ENCODE results near the gene MGST1.

Gene MGST1, protein sequence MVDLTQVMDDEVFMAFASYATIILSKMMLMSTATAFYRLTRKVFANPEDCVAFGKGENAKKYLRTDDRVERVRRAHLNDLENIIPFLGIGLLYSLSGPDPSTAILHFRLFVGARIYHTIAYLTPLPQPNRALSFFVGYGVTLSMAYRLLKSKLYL

DNA sequence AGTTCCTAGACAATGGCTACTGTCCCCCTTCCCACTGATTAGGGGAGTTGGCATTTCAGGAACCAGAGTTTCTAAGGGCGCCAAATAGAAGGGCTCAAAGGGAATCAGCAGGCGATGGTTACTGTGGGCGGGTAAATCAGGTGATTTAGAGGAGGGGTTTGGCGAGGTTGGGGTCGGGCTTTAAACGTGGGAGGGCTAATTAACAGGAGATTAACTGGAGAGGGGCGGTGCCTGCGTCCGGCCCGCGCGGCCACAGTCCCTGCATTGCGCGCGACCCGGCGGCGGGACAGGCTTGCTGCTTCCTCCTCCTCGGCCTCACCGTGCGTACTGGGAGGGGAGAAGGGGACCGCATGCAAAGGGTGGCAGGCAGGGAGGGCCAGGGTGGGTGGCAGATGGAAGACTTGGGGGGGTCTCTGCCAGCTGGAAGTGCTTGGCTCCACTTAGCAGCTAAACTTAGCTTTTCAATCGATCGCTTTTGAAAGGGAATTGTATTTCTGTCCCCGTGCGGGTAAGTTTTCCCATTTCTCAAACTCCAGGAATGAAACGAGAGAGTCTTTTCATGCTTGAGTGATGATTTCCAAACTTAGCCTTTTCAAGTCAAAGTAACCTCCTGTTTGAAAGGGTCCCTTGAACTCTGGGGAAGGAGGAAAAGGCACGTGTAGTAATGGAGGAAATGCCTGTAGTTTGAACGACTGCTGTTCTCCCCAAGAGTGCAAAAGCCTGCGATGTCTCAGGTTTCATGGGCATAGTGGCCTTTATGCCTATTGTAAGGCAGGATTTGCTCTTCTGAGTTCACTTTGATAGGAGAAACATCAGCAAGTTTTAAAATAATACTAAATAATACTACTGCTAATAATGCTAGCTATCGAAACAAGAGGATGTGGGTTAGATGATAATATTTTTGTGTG, at the start of gene MGST1:
Gene MGST1, plus strand, starts transcription at position 255 of the 908 bp plus-strand sequence. CDS start 6,608 bp downstream, outside the sequence.
- in situ Hi-C loops (cut with HindIII; ENCODE audit: low sequenced_read_pairs) = no loop called here

DNA sequence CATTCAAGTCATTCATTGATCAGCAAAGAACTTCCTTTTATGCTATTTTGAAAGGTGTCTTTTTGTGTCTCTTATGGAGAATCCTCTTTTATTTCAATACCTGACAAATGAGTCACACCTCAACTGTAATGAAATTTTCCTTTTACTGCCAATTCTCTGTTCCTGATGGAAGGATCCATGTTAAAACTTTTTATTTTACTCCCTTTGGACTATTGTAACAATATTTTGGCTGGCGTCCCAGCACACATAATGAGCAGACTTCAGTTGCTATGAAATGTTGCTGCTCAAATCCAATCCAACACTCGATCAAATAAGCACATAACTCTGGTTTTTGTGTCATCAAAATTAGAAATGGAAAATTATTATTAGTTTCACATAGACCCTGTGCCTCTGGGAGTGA, 48.0 kb upstream of the MGST1 start:
- in situ Hi-C loops (cut with HindIII; ENCODE audit: low sequenced_read_pairs) = no loop called here

DNA sequence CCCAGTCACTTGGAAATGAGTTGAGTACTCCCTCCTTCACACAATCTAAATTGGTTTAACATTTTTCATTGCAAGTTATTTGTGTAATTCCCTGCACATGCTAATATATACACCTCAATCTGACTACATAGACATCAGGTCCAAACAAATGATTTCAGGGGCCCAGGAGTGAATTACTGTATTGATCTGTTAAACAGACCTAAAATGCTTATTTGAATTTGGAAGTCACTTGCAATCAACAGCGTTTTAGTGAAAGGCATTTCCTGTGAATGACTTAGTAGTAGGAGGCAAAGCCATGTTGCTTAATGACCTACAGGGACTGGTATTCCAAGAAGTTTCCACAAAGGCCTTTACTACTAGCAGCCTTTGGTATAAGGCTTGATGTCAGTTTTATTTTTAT, 47.3 kb upstream of the MGST1 start:
- in situ Hi-C loops (cut with HindIII; ENCODE audit: low sequenced_read_pairs) = no loop called here

DNA sequence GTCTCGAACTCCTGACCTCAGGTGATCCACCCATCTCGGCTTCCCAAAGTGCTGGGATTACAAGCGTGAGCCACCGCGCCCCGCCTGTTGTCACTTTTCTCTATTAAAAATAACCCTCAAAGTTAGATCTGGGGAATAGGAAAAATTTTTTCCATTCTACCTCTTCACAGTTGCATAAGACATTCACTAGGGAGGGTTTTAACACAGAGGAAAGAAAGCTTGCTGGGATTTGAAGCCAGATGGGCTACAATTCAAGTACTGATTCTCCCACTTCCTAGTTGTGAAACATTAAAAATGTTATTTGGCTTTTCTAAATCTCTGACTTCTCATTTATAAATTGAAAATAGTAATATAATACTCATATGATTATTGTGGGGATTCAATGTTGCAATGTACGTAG, 46.7 kb upstream of the MGST1 start:
- in situ Hi-C loops (cut with HindIII; ENCODE audit: low sequenced_read_pairs) = no loop called here

DNA sequence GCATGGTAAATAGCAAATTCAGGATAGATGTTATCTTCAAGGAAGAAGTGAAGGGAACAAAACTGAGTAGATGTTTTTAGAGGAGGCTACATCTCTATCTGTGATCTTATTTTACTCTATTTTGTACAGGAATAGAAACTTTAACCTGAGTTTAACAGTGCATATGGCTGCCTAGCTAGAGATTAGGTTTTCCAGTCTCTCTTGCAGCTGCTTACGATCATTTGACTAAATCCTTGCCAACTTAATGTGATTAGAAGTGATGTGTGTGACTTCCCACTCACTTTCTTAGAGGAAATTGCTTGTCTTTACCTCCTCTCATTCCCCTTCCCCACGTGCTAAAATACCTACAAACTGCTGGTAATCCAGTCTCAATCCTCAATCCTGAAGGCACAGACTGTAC, 43.5 kb upstream of the MGST1 start:
- in situ Hi-C loops (cut with HindIII; ENCODE audit: low sequenced_read_pairs) = no loop called here

DNA sequence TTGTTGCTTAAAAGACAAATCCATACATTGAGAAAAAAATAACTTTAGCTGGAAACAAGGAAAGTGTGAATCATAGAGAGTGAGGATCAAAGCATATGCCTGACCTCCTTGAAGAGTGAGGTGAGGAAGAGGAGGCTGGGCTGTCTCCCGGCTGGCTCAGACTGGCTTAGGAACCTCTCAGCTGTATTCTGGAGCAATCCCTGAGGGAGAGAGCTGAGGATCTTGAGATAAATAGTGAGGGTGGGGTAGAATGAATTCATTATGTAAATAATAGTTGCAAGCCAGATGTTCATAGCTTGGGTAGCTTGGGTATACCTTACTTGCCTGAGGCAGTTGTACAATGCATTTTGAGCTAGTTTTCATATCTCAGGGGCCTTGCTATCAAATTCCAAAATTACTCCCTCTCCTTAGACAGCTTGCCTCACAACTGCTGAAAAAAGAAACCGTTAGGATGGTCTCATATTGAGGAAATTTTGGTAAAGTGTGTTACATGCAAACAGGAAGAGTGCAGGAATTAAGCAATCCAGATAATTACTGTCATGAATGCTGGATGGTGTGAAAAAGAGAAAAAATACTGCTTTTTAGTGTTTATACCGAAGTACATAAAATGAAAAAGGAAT, 39.5 kb upstream of the MGST1 start:
- in situ Hi-C loops (cut with HindIII; ENCODE audit: low sequenced_read_pairs) = no loop called here

DNA sequence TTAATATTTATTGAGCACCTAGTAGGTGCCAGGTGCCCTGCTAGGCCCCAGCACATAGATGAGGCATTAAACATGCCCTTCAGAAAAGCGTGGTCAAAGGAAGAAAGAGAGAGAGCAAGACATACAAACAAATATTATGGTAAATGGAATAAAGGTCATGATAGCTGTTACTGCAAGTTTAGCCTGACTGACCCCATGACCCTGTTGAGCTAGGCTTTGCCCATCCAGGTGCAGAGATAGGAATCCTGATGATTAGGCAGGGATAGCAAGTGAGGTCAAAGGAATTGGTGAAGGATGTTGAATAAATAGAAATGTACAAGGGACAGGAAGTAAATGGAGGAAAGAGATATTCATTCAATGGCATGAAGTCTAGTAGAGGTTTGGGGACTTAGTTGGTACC, 36.5 kb upstream of the MGST1 start:
- in situ Hi-C loops (cut with HindIII; ENCODE audit: low sequenced_read_pairs) = no loop called here

DNA sequence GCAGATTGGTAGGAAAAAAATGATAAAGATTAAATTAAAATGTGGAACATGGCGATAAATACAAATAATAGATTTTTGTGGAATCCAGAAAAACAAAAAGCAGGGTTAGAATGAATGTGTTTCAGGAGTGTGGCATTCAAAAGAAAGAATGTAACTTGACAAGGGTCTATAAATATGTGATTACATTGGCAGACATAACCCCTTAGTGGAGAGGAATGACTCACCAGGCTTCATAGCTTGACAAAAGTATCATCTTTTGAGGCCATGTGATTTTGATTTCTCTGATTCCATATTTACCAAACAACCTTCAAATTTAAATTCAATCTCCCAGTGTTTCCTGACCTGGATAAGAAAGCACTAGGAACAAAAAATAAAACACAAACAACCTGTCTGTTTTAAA, 24.4 kb upstream of the MGST1 start:
- in situ Hi-C loops (cut with HindIII; ENCODE audit: low sequenced_read_pairs) = no loop called here

DNA sequence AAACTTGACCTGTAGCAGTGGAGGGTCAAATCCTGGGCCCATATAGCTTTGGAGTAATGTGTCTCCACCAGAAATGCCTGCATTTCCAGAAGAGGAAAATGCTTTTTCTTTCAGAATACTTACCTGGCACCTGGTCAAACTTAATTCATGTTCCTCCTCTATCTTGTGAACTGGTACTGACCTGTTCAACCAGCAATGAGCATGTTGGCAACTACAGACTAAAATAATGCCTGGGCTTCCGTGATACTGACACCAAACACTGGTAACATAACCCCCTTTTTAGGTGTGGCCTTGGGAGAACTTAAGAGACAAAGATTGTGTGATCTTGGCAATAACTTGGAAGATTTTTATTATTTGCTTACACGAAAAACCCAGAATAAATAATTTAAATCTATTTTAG, 23.8 kb upstream of the MGST1 start:
- in situ Hi-C loops (cut with HindIII; ENCODE audit: low sequenced_read_pairs) = no loop called here

DNA sequence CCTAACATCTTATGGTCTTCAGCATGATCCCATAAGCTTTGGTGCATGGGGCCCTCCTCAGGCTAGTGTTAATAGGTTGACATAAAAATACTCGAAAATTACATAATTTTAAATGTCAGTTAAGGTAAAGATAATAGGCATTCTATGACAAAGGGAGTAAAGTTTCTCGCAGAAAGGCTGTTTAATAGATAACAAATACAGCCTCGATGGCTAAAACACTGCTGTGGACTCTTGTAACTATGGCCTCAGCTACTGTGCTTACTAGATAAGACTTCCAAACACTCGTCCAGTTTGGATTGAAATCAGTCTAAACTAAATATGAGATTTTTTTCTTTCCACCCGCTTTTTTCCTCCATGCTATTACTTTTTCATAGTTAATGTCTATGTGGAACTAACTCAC, 23.2 kb upstream of the MGST1 start:
- in situ Hi-C loops (cut with HindIII; ENCODE audit: low sequenced_read_pairs) = no loop called here

DNA sequence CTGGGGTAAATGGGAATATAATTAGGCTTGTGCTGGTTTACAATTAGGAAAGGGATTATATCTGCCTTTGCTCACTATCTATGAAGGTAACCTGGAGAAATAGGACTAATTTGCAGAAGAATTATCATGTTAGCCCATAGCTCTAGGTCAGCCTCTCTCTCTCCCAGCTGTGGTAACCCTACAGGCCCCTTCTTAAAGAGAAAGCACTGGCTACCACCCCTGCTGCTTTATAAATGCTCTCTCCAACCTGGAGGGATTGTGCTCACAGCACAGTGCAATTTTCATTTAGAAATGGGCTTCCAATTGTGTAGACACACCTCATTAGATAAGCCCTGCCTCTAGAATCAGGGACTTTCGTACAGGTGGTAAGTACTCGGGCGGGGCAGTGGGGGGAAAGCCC, 22.7 kb upstream of the MGST1 start:
- in situ Hi-C loops (cut with HindIII; ENCODE audit: low sequenced_read_pairs) = no loop called here

DNA sequence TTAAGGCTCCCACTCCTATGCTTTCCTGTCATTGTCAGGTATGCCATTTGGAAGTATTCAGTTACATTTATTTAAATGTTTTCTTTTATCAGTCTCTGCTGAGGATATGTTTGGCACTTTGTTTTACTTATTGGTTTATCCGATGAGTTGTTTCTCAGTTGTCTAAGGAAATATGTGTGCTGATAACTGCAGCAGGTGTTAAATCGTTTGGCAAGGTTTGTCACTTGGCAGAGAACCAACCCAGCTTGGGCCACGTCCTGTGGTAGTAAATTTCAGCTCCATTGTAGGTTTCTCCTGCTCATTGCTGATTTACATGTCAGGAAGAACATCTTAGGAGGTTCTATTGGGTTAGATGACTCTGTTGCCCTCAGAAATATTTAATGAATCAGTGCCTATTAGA, 22.0 kb upstream of the MGST1 start:
- in situ Hi-C loops (cut with HindIII; ENCODE audit: low sequenced_read_pairs) = no loop called here

DNA sequence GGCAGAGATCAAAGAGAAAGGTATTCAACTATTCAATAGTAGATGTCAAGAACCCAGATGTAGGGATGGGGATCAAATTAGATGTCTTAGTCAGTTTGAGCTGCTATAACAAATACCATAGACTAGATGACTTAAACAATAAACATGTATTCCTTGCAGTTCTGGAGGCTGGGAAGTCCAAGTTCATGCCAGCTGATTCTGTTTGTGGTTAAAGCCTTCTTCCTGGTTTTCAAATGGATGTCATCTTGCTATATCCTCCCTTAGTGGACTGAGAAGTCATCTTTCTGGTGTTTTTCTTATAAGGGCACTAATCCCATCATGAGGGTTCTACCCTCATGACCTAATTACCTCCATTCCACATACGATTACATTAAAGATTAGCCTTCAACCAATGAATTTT, 19.5 kb upstream of the MGST1 start:
- in situ Hi-C loops (cut with HindIII; ENCODE audit: low sequenced_read_pairs) = no loop called here

DNA sequence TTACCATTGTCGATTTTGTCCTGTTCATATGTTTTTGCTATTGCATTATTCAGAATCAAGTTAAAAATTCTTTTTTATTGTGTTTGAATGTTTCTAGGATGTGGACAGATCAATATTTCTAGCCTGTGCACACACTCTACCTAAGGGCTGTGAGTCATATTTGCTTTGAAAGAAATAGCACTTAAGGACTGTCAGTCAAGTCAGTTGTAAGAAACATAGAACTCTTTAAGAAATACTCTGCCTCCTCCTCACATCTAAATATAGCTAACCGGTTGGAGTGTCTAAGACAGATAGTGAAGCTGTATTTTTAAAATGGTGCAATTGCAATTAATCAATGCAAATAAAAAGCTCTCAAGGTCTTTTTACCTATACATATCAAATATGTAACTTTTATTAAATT, 17.9 kb upstream of the MGST1 start:
- in situ Hi-C loops (cut with HindIII; ENCODE audit: low sequenced_read_pairs) = no loop called here

DNA sequence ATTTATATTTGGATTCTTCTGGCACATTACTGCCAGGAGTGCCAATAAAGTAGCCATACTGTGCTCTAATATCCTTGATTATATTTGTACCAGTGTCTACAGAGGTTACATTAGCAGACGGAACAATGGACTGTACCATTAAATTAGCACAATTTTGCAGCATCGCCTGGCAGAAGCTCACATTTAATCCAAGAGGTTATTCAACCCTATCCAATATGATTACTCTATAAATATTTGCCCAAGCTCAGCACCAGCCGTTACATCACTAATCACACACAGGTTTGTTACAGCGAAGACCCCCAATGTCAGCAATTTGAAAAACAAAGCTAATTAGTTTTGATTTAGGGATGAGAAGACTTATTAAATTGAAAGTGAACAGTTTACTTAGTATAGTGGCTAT, 16.9 kb upstream of the MGST1 start:
- in situ Hi-C loops (cut with HindIII; ENCODE audit: low sequenced_read_pairs) = no loop called here

DNA sequence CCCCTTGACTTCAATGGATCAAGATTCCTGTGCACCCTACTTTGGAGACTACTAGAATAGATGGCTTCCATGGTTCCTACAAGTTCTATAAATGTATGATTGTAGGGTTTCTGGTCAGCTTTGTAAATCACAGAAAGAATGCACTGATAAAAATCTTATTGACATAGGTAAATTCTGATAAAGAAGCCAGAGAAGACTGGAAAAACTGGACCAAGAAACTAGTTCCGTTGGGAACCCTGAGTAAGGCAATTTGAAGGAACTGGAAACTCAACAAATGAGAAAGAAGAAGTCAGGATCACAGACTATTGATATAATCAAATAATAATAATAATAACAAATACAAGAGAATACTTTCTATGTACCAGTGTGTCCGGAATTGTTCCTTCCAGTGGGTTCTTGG, 15.4 kb upstream of the MGST1 start:
- in situ Hi-C loops (cut with HindIII; ENCODE audit: low sequenced_read_pairs) = no loop called here

DNA sequence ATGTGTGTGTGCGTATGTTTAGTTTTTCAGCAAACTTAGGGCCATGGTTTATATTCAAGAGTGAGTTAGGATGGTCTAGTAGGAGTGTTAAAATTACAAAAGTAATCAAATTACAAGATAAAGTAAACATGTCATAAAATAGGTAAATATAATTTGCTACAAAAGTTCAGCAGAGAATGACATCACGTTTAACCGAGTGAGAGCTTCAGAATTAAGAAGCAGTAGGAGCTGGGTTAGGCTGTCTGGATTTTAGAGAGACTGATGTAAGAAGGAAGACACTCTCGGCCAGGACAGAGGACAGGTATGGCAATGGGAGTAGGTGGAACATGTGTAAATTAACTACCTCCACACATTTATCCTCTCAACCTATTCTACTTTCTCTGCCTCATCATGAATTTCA, 11.6 kb upstream of the MGST1 start:
- in situ Hi-C loops (cut with HindIII; ENCODE audit: low sequenced_read_pairs) = no loop called here

DNA sequence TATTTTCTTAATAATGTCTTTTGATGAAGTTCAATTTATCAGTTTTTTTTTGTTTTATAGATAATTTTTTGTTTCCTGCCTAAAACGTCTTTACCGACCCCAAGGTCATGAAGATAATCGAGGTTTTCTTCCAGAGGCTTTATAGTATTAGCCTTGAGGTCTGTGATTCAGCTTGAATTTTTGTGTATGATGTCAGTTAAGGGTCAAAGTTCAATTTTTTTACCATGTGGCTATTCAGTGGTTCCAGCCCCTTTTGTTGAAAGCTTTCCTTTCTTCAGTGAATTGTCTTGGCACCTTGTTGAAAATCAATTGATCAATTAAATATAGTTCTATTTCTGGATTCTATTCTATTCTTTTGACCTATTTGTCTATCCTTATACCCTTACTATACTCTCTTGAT, 3.2 kb upstream of the MGST1 start:
- in situ Hi-C loops (cut with HindIII; ENCODE audit: low sequenced_read_pairs) = no loop called here

DNA sequence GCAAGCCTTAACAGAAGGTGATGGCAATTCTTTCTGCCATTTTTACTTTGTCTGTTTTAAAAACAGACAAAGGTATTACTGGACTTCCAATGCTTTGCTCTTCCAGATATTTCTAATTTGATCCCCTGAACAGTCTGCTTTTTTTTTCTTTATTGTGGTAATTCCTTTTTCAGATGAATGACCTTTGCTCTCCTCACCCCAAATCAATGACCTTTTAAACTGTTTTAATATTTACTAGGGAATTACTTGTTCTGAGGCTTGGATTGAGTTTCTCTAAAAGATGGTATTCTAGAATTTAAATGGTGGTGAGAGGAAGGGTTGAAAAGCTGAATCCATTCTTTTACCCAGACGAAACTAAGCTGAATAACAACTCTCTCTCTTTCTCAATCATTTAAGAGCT, 2.3 kb upstream of the MGST1 start:
- in situ Hi-C loops (cut with HindIII; ENCODE audit: low sequenced_read_pairs) = no loop called here

DNA sequence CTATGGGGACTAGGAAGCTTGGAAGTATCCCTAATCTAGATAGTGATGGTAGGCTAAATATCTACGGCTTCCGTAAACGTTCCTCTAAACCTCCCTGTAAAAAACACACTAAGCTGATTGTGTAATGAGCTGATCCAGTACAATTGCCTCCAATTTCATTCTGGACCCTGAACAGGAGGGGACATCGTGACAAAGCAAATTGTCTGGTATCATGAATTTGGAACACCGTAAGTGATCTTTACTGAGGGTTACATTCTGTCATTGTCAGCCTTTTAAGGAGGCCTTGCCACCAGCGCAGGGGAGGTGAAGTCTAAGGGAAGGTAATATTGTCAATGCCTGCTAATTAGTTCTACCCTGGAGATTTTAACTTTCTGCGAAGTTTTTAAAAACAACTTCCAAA, 487 bp upstream of the MGST1 start:
- in situ Hi-C loops (cut with HindIII; ENCODE audit: low sequenced_read_pairs) = no loop called here

DNA sequence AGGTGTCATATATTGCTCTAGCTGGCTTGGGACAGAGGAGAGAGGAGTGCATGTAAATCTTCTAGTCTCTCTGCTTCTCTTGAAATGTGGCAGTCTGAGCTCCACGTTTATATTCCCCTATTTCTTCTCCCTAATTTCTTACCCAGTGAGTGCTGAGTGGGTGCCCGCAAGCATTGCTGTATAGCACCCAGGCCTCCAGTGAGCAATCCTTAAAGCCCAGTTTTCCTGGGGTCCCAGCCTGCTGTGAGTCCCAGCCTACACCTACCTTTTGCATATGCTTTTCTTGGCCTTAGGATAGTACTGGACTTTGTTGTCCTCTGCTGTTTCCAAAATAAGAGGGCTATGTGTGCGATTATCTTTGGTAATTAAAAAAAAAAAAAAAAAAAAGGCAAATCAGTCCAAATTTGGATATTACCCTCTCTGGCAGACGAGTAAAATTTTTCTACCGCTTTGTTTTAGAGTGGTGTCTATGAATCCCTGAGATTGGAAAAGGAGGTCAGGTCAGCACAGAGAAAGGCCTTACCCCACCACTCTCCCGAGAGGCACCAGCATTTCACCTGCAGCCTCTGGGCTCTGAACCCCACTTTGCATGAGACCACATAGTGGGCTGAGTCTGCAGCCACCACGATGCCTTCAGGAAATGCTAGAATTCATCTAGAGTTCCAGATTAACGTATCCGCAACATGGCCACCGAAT, 1.1 kb downstream of the MGST1 start:
- in situ Hi-C loops (cut with HindIII; ENCODE audit: low sequenced_read_pairs) = no loop called here

DNA sequence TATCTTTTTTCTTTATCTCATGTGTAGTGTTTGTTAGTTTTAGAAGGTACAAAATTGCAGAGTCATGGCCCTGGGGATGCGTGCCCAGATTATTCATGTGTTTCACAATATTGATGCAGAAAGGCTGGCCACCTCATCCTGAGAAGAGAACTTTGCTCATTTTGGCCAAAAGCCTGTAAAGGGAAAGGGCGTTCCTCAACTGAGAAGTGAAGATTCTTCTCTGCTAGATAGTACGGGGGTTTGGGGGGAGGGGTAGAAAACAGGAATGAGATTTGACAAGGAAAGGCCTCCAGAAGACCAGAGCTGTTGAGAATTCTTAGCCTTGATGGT, 1.7 kb downstream of the MGST1 start:
- in situ Hi-C loops (cut with HindIII; ENCODE audit: low sequenced_read_pairs) = no loop called here

All from endothelial cell of hepatic sinusoid (primary cell).